ENCODE data around the gene DCP1B. TPM values are rescaled to one million over a fixed set of nuclear protein-coding genes. Genes with fewer than 3 reads are reported as not detected.

Gene DCP1B
- total and polyA plus RNA-seq, 4 donors: 3.5 to 5.5 (median 4.6) TPM

DNA sequence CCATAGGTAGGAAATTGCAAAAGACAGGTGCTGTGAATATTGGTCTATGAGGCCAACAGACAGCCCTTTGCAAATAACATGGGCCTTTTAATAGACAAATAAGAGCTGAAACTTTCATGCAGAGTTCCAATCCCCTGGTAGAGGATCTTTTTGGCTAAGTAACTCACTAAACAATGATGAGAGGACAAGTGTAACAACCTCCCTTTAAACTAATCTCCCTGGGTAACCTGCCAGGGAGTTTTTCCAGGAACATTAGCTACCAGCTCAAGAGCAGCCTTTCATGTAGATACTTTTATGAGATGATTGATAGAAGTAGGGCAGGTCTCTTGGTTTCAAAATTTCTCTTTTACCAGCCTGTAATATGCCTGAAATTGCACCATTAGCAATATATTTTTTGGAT lies 34.8 kb upstream of the DCP1B start:
- no peak for TF ChIP-seq FOXA1 (IDR thresholded peaks at IDR 0.05)
- TF ChIP-seq, protein P1, sequence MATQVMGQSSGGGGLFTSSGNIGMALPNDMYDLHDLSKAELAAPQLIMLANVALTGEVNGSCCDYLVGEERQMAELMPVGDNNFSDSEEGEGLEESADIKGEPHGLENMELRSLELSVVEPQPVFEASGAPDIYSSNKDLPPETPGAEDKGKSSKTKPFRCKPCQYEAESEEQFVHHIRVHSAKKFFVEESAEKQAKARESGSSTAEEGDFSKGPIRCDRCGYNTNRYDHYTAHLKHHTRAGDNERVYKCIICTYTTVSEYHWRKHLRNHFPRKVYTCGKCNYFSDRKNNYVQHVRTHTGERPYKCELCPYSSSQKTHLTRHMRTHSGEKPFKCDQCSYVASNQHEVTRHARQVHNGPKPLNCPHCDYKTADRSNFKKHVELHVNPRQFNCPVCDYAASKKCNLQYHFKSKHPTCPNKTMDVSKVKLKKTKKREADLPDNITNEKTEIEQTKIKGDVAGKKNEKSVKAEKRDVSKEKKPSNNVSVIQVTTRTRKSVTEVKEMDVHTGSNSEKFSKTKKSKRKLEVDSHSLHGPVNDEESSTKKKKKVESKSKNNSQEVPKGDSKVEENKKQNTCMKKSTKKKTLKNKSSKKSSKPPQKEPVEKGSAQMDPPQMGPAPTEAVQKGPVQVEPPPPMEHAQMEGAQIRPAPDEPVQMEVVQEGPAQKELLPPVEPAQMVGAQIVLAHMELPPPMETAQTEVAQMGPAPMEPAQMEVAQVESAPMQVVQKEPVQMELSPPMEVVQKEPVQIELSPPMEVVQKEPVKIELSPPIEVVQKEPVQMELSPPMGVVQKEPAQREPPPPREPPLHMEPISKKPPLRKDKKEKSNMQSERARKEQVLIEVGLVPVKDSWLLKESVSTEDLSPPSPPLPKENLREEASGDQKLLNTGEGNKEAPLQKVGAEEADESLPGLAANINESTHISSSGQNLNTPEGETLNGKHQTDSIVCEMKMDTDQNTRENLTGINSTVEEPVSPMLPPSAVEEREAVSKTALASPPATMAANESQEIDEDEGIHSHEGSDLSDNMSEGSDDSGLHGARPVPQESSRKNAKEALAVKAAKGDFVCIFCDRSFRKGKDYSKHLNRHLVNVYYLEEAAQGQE (IDR thresholded peaks at IDR 0.05): no peak
- no peak overlapping the region for H3K27ac ChIP-seq (ENCODE audit: low read depth in 1 of 2, low read length in 2 of 2)
- H3K27me3 ChIP-seq (ENCODE audit: control insufficient read depth in 4 of 4, insufficient read depth in 4 of 4, low read length in 3 of 4): no peaks in the 10 kb centered on the region
- H3K36me3 ChIP-seq (ENCODE audit: control insufficient read depth in 4 of 4, insufficient read depth in 3 of 4, low read depth in 1 of 4, low read length in 3 of 4): no peaks in the 10 kb centered on the region
- DNase-seq (ENCODE audit: low spot score): no peak
- no peak overlapping the region for H3K4me3 ChIP-seq (ENCODE audit: low read depth in 1 of 3, low read length in 3 of 3)
- no peak overlapping the region for H3K9ac ChIP-seq (ENCODE audit: low read depth in 1 of 2, low read length in 2 of 2)
- H3K4me1 ChIP-seq (ENCODE audit: control insufficient read depth in 4 of 4, insufficient read depth in 4 of 4, low read length in 3 of 4): peaks cover 0 to 10% (median 6%) of the 10 kb centered on the region in 4 donors
- no peaks in the 10 kb centered on the region for H3K9me3 ChIP-seq (ENCODE audit: control insufficient read depth in 4 of 4, low read length in 3 of 4)

DNA sequence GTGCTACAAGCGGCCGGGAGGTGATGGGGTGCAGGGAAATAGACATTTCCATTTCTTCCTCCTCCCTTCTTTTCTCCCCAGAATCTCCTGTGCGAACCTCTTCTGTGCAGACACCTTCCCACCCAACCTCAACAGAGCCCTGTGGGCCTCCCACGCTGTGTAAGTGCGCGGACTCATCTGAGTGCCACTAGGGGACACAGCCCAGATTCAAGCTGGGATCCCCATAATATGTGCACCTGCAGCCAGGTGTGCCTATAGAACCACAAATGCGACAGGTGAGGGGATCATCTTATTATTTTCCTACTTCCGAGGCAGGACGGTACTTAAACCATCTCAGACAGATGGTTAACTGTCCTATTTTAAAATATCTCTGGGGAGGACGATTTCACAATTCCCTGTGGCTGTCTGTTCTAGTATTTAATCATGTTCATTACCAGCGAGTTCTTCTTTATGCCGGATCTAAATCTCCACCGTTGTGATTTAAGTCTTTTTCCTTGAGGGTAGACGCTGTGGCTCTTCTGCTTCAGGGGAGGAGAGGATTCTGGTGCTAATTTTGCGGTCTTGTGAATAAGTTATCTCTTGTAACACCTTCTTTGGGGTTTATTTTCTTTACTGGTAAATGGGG lies 31.3 kb upstream of the DCP1B start:
- peaks cover 0 to 10% (median 6%) of the 10 kb centered on the region in 4 donors for H3K4me1 ChIP-seq (ENCODE audit: control insufficient read depth in 4 of 4, insufficient read depth in 4 of 4, low read length in 3 of 4)
- DNase-seq (ENCODE audit: low spot score): no peak
- no peak overlapping the region for H3K9ac ChIP-seq (ENCODE audit: low read depth in 1 of 2, low read length in 2 of 2)
- no peaks in the 10 kb centered on the region for H3K27me3 ChIP-seq (ENCODE audit: control insufficient read depth in 4 of 4, insufficient read depth in 4 of 4, low read length in 3 of 4)
- peak overlapping the region in 2 of 3 donors; percentile 36 to 52 for H3K4me3 ChIP-seq (ENCODE audit: low read depth in 1 of 3, low read length in 3 of 3)
- TF ChIP-seq RXRA (IDR thresholded peaks at IDR 0.05) (no peak), NR2F2 (IDR thresholded peaks at IDR 0.05) (no peak), RAD21 (IDR thresholded peaks at IDR 0.05) (no peak), SP1 (IDR thresholded peaks at IDR 0.05) (no peak), FOXA2 (IDR thresholded peaks at IDR 0.05) (no peak), TAF1 (conservative IDR thresholded peaks at IDR 0.05) (no peak), JUND (IDR thresholded peaks at IDR 0.05) (no peak), YY1 (IDR thresholded peaks at IDR 0.05) (no peak)
- TF ChIP-seq, protein P2, sequence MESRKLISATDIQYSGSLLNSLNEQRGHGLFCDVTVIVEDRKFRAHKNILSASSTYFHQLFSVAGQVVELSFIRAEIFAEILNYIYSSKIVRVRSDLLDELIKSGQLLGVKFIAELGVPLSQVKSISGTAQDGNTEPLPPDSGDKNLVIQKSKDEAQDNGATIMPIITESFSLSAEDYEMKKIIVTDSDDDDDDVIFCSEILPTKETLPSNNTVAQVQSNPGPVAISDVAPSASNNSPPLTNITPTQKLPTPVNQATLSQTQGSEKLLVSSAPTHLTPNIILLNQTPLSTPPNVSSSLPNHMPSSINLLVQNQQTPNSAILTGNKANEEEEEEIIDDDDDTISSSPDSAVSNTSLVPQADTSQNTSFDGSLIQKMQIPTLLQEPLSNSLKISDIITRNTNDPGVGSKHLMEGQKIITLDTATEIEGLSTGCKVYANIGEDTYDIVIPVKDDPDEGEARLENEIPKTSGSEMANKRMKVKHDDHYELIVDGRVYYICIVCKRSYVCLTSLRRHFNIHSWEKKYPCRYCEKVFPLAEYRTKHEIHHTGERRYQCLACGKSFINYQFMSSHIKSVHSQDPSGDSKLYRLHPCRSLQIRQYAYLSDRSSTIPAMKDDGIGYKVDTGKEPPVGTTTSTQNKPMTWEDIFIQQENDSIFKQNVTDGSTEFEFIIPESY (IDR thresholded peaks at IDR 0.05): no peak
- TF ChIP-seq, protein P3, sequence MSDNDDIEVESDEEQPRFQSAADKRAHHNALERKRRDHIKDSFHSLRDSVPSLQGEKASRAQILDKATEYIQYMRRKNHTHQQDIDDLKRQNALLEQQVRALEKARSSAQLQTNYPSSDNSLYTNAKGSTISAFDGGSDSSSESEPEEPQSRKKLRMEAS (IDR thresholded peaks at IDR 0.05): no peak
- TF ChIP-seq, protein P1 (IDR thresholded peaks at IDR 0.05): no peak
- TF ChIP-seq, protein P4, sequence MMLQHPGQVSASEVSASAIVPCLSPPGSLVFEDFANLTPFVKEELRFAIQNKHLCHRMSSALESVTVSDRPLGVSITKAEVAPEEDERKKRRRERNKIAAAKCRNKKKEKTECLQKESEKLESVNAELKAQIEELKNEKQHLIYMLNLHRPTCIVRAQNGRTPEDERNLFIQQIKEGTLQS (IDR thresholded peaks at IDR 0.05): no peak
- no peaks in the 10 kb centered on the region for H3K36me3 ChIP-seq (ENCODE audit: control insufficient read depth in 4 of 4, insufficient read depth in 3 of 4, low read depth in 1 of 4, low read length in 3 of 4)
- WGBS: 67% methylated on average over 15 of the region's 15 CpGs
- no peak overlapping the region for H3K27ac ChIP-seq (ENCODE audit: low read depth in 1 of 2, low read length in 2 of 2)
- H3K9me3 ChIP-seq (ENCODE audit: control insufficient read depth in 4 of 4, low read length in 3 of 4): no peaks in the 10 kb centered on the region
